HepG2 (cell line): ENCODE measurements around the gene RPTOR. TPM values are rescaled to one million over a fixed set of nuclear protein-coding genes. Genes with fewer than 3 reads are reported as not detected.

Experiments
- ARNTL ChIP-seq: sonication (generic); formaldehyde crosslinking; IDR thresholded peaks from 2 replicates; pipeline ENCODE4 v1.4.0; 2020; ENCODE audit warnings: mild to moderate bottlenecking, missing genetic modification reagents
- E2F2 ChIP-seq: sonication (generic); formaldehyde crosslinking; IDR thresholded peaks from 2 replicates; pipeline ENCODE4 v1.4.0; 2020; ENCODE audit warnings: missing genetic modification reagents, borderline replicate concordance
- FOXM1 ChIP-seq: sonication (generic); formaldehyde crosslinking; IDR thresholded peaks from 2 replicates; pipeline ENCODE4 v1.5.0; 2020; ENCODE audit warnings: missing genetic modification reagents
- GFI1 ChIP-seq: sonication (generic); formaldehyde crosslinking; IDR thresholded peaks from 2 replicates; pipeline ENCODE4 v1.5.0; 2020; ENCODE audit warnings: missing genetic modification reagents, mild to moderate bottlenecking, borderline replicate concordance
- GMEB2 ChIP-seq: IDR thresholded peaks from 2 replicates; pipeline ENCODE4 v1.6.1; 2016; ENCODE audit warnings: missing biosample characterization, missing genetic modification reagents, low read depth
- HNRNPUL1 ChIP-seq: fragments of 200-400 bp; formaldehyde crosslinking; IDR thresholded peaks from 2 replicates; pipeline ENCODE4 v1.6.1; 2017; ENCODE audit warnings: low read depth, mild to moderate bottlenecking, low read length, moderate library complexity
- NRL ChIP-seq: sonication (generic); formaldehyde crosslinking; IDR thresholded peaks from 2 replicates; pipeline ENCODE4 v1.5.0; 2020; ENCODE audit warnings: missing genetic modification reagents, mild to moderate bottlenecking, moderate library complexity, borderline replicate concordance
- PAF1 ChIP-seq: IDR thresholded peaks from 2 replicates; pipeline ENCODE4 v1.6.1; 2016; ENCODE audit warnings: missing genetic modification reagents, missing compliant biosample characterization
- RFX1 ChIP-seq: fragments of 450-650 bp; IDR thresholded peaks from 2 replicates; pipeline ENCODE4 v1.6.1; 2017
- SCMH1 ChIP-seq: sonication (generic); formaldehyde crosslinking; IDR thresholded peaks from 2 replicates; pipeline ENCODE4 v1.9.0; 2021; ENCODE audit warnings: missing genetic modification reagents, mild to moderate bottlenecking, borderline replicate concordance
- SMAD9 ChIP-seq: sonication (generic); formaldehyde crosslinking; IDR thresholded peaks from 2 replicates; pipeline ENCODE4 v1.5.1; 2020; ENCODE audit warnings: mild to moderate bottlenecking, missing genetic modification reagents
- SRSF9 ChIP-seq: fragments of 200-400 bp; formaldehyde crosslinking; IDR thresholded peaks from 2 replicates; pipeline ENCODE4 v1.6.1; 2018; ENCODE audit warnings: borderline replicate concordance, mild to moderate bottlenecking, low read depth, low read length; ENCODE audit not compliant: insufficient read depth, poor library complexity, severe bottlenecking
- STAG1 ChIP-seq: sonication (generic); formaldehyde crosslinking; IDR thresholded peaks from 2 replicates; pipeline ENCODE4 v1.4.0; 2020; ENCODE audit warnings: missing genetic modification reagents
- TBX2 ChIP-seq: sonication (generic); formaldehyde crosslinking; IDR thresholded peaks from 2 replicates; pipeline ENCODE4 v1.5.0; 2020; ENCODE audit warnings: missing genetic modification reagents, mild to moderate bottlenecking, borderline replicate concordance
- TBX3 ChIP-seq: fragments of 450-650 bp; IDR thresholded peaks from 2 replicates; pipeline ENCODE4 v1.6.1; 2017; ENCODE audit warnings: antibody characterized with exemption, mild to moderate bottlenecking, inconsistent platforms, borderline replicate concordance
- XRCC5 ChIP-seq: fragments of 200-400 bp; formaldehyde crosslinking; optimal IDR thresholded peaks from 2 replicates; pipeline ENCODE3; 2017; ENCODE audit warnings: mild to moderate bottlenecking, low read length
- ZBTB14 ChIP-seq: sonication (generic); formaldehyde crosslinking; IDR thresholded peaks from 2 replicates; pipeline ENCODE4 v1.4.0; 2020; ENCODE audit warnings: missing genetic modification reagents
- ZNF143 ChIP-seq: sonication (generic); formaldehyde crosslinking; IDR thresholded peaks from 2 replicates; pipeline ENCODE4 v1.4.0; 2020; ENCODE audit warnings: missing genetic modification reagents
- ZNF160 ChIP-seq: sonication (generic); formaldehyde crosslinking; IDR thresholded peaks from 2 replicates; pipeline ENCODE4 v1.8.0; 2022; ENCODE audit warnings: mild to moderate bottlenecking, inconsistent platforms, missing genetic modification reagents
- ZNF335 ChIP-seq: sonication (generic); formaldehyde crosslinking; IDR thresholded peaks from 2 replicates; pipeline ENCODE4 v1.4.0; 2020; ENCODE audit warnings: missing genetic modification reagents
- ZNF678 ChIP-seq: sonication (generic); formaldehyde crosslinking; IDR thresholded peaks from 2 replicates; pipeline ENCODE4 v1.4.0; 2020; ENCODE audit warnings: mild to moderate bottlenecking, missing genetic modification reagents
- ZNF709 ChIP-seq: sonication (generic); formaldehyde crosslinking; IDR thresholded peaks from 2 replicates; pipeline ENCODE4 v1.5.0; 2020; ENCODE audit warnings: mild to moderate bottlenecking, missing genetic modification reagents
- ZNF713 ChIP-seq: sonication (generic); formaldehyde crosslinking; IDR thresholded peaks from 2 replicates; pipeline ENCODE4 v1.4.0; 2020; ENCODE audit warnings: mild to moderate bottlenecking, missing genetic modification reagents
- ZNF724P ChIP-seq: sonication (generic); formaldehyde crosslinking; IDR thresholded peaks from 2 replicates; pipeline ENCODE4 v1.8.0; 2022; ENCODE audit warnings: missing genetic modification reagents, borderline replicate concordance
- ZNF788 ChIP-seq: sonication (generic); formaldehyde crosslinking; IDR thresholded peaks from 2 replicates; pipeline ENCODE4 v1.5.0; 2020; ENCODE audit warnings: mild to moderate bottlenecking, missing genetic modification reagents, borderline replicate concordance
- polyA plus RNA-seq, 8 experiments: library from polyadenylated mRNA; depleted of rRNA in 3 of 8; stranded (reverse) in 7 of 8; unstranded in 1 of 8; fragments of >200 nt; fragmentation: Illumina TruSeq in 4 of 8; extraction: Trizol in 4 of 8; gene quantifications; 2 replicates each; pipeline versions ENCODE4 v1.2.1 to v1.2.3, GENCODE V29; 2011 to 2016; ENCODE audit warnings: low read depth in 4 of 8, missing spikeins in 1 of 8, mixed read lengths in 1 of 8; ENCODE audit not compliant: insufficient read depth in 1 of 8
- total RNA-seq, 5 experiments: library from RNA; depleted of rRNA; stranded (reverse); fragments of >200 nt; fragmentation: Illumina TruSeq; extraction: Trizol; gene quantifications; 2 replicates each; pipeline ENCODE4 v1.2.3, GENCODE V29; 2016; ENCODE audit warnings: low read depth in 1 of 5

The RPTOR gene
- total and polyA plus RNA-seq, 2 of the 13 experiments (the other 11 are each of a cell fraction or from before 2014, with no cell fraction given): 6.6 to 25.3 TPM

GRCh38 chr17:80667462-80668277 is 123.0 kb downstream of the RPTOR start (continued):
- TF ChIP-seq ZNF143 (CRISPR knock-in tag) (no peak), STAG1 (CRISPR knock-in tag) (no peak), TBX2 (CRISPR knock-in tag) (peak; percentile 25; the same call in 1 of the 2 replicates), ZNF788 (CRISPR knock-in tag) (no peak), E2F2 (CRISPR knock-in tag) (no peak), PAF1 (CRISPR knock-in tag) (no peak), RFX1 (no peak), ZNF678 (CRISPR knock-in tag) (no peak), XRCC5 (no peak), ZNF713 (no peak), ZNF724P (CRISPR knock-in tag) (no peak), SCMH1 (no peak), NRL (CRISPR knock-in tag) (no peak), SRSF9 (no peak), ZNF709 (CRISPR knock-in tag) (no peak), ARNTL (CRISPR knock-in tag) (no peak), GMEB2 (CRISPR knock-in tag) (no peak), TBX3 (0 out of 2 replicates have a peak, but pooled peaks have one; percentile 21), ZBTB14 (no peak), SMAD9 (CRISPR knock-in tag) (no peak), GFI1 (CRISPR knock-in tag) (no peak), ZNF160 (no peak), FOXM1 (no peak), HNRNPUL1 (no peak), ZNF335 (CRISPR knock-in tag) (no peak)
